Measurements from ENCODE around the gene MED12L.
A peak's percentile ranks its signal among the peaks of the same experiment; 100 is the strongest.

Gene MED12L

DNA sequence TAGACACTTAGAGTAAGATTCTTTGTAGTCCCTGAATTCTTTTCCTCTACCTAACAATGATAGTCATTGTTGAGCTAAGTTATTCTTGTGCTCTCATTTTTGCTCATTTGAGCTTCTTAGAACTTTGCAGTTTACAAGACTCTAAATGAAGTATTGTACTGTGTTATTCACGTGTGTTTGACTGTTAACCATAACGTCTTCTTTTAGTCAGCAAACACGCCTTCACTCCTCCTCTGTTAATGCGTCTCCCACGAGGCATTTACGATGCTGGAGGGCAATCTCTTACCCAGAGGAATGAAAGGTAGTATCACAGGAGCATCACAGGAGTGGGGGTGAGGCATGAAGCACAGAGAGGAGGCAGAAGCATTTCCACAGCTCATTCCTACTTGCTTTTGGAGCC lies 207.7 kb downstream of the MED12L start:
- DNase-seq (ENCODE audit: low read depth) = no peak
- no peak overlapping the region for H3K4me3 ChIP-seq (ENCODE audit: low read depth, low read length)
- TF ChIP-seq, protein P1, sequence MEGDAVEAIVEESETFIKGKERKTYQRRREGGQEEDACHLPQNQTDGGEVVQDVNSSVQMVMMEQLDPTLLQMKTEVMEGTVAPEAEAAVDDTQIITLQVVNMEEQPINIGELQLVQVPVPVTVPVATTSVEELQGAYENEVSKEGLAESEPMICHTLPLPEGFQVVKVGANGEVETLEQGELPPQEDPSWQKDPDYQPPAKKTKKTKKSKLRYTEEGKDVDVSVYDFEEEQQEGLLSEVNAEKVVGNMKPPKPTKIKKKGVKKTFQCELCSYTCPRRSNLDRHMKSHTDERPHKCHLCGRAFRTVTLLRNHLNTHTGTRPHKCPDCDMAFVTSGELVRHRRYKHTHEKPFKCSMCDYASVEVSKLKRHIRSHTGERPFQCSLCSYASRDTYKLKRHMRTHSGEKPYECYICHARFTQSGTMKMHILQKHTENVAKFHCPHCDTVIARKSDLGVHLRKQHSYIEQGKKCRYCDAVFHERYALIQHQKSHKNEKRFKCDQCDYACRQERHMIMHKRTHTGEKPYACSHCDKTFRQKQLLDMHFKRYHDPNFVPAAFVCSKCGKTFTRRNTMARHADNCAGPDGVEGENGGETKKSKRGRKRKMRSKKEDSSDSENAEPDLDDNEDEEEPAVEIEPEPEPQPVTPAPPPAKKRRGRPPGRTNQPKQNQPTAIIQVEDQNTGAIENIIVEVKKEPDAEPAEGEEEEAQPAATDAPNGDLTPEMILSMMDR (conservative IDR thresholded peaks at IDR 0.05; ENCODE audit: low read depth, low read length) = no peak

GRCh38 chr3:151296226-151296625 lies 210.8 kb downstream of the MED12L start:
- TF ChIP-seq, protein P1 (conservative IDR thresholded peaks at IDR 0.05; ENCODE audit: low read depth, low read length) = no peak
- no peak overlapping the region for H3K4me3 ChIP-seq (ENCODE audit: low read depth, low read length)
- no peak for DNase-seq (ENCODE audit: low read depth)

DNA sequence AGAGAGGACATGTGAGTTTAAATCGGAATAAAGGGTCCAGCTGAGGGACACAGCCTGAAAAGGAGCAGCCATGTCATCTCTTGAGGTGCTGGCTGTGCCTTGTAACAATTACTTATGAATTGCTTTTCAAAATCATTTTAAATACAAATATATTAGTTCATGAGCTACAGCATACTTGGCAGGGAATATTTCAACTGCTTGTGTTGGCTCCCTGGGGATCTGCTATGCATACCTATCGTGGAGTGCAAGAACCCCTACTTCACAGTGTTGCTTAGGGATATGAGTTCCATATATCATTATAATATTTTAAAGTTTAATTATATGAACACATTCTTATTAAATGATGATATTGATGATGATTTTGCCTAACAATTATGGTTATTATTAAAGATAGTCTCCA lies 212.0 kb downstream of the MED12L start:
- TF ChIP-seq, protein P1 (conservative IDR thresholded peaks at IDR 0.05; ENCODE audit: low read depth, low read length) = no peak
- peak; percentile 79 for DNase-seq (ENCODE audit: low read depth)
- H3K4me3 ChIP-seq (ENCODE audit: low read depth, low read length) = no peak overlapping the region

DNA sequence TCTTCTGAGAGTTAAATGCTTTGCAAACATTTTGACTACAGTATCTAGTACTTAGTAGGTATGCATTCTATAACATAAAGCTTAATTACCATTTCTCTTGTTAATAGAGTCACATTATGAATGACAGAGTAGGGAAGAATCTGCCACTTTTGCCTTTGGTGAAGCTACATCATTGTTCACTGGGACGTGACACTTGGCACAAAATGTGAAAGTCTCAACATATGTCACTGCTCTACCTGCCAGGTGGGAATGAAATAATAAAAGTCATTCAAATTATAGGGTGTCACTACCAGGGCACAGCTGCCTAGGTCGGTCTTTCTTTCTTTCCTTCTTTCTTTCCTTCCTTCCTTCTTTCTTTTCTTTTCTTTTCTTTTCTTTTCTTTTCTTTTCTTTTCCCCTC lies 213.5 kb downstream of the MED12L start:
- no peak for DNase-seq (ENCODE audit: low read depth)
- no peak overlapping the region for H3K4me3 ChIP-seq (ENCODE audit: low read depth, low read length)
- TF ChIP-seq, protein P1 (conservative IDR thresholded peaks at IDR 0.05; ENCODE audit: low read depth, low read length) = no peak

GRCh38 chr3:151300539-151300938 lies 215.1 kb downstream of the MED12L start:
- TF ChIP-seq, protein P1 (conservative IDR thresholded peaks at IDR 0.05; ENCODE audit: low read depth, low read length) = no peak
- no peak for DNase-seq (ENCODE audit: low read depth)
- no peak overlapping the region for H3K4me3 ChIP-seq (ENCODE audit: low read depth, low read length)

GRCh38 chr3:151301787-151302186 lies 216.3 kb downstream of the MED12L start:
- DNase-seq (ENCODE audit: low read depth) = peak; percentile 78
- TF ChIP-seq, protein P1 (conservative IDR thresholded peaks at IDR 0.05; ENCODE audit: low read depth, low read length) = no peak
- no peak overlapping the region for H3K4me3 ChIP-seq (ENCODE audit: low read depth, low read length)

- H3K4me3 ChIP-seq (ENCODE audit: low read depth, low read length) = no peak overlapping the region
Observed at GRCh38 chr3:151303751-151304150, 218.3 kb downstream of the MED12L start.

More at GRCh38 chr3:151303751-151304150, 218.3 kb downstream of the MED12L start:
- TF ChIP-seq, protein P1 (conservative IDR thresholded peaks at IDR 0.05; ENCODE audit: low read depth, low read length) = no peak
- no peak for DNase-seq (ENCODE audit: low read depth)

All from choroid plexus epithelial cell (primary cell).